PC-9 (cell line): Measurements from ENCODE around the gene HS6ST3. TPM values are rescaled to one million over a fixed set of nuclear protein-coding genes. Genes with fewer than 3 reads are reported as not detected.

Experiments
- BruUV-seq: library from RNA; stranded (reverse); fragments of 400-500 nt; replicated peaks from 2 replicates; lab custom pipeline; 2021; lab: Mats Ljungman, UMichigan
- CTCF ChIA-PET: fragments of 300-600 bp; sonication (Branson Sonifier 250); formaldehyde crosslinking; loops from one replicate; lab custom pipeline; 2022; ENCODE audit warnings: antibody characterized with exemption; lab: Charles Lee
- POLR2A ChIA-PET: fragments of 300-600 bp; sonication (Branson Sonifier 250); formaldehyde crosslinking; loops from one replicate; lab custom pipeline; 2022; ENCODE audit warnings: antibody characterized with exemption; ENCODE audit not compliant: unreplicated experiment; lab: Charles Lee
- DNase-seq, 2 experiments: peaks; one replicate each; pipeline versions ENCODE4 v3.0.0 to v3.0.0-alpha.2; 2015 to 2022; ENCODE audit warnings: mixed read lengths in 1 of 2
- H2AFZ ChIP-seq: fragments of 200-600 bp; sonication (generic); 2 replicates; pipeline ENCODE4 v1.8.1; 2017; ENCODE audit warnings: antibody characterized with exemption
- H3F3A ChIP-seq: fragments of 200-600 bp; sonication (generic); 2 replicates; pipeline ENCODE4 v1.8.1; 2017; ENCODE audit warnings: antibody characterized with exemption, mild to moderate bottlenecking, low read depth; ENCODE audit not compliant: insufficient read depth
- H3K27ac ChIP-seq: fragments of 200-600 bp; sonication (generic); 2 replicates; pipeline ENCODE4 v1.6.1; 2016; ENCODE audit warnings: mixed run types
- H3K27me3 ChIP-seq: fragments of 200-600 bp; sonication (generic); 2 replicates; pipeline ENCODE4 v1.6.1; 2016; ENCODE audit warnings: low read depth, mixed run types; ENCODE audit not compliant: insufficient read depth
- H3K36me3 ChIP-seq: fragments of 200-600 bp; sonication (generic); 2 replicates; pipeline ENCODE4 v1.6.1; 2016; ENCODE audit warnings: low read depth, mixed run types
- H3K4me1 ChIP-seq: fragments of 200-600 bp; sonication (generic); replicated peaks from 2 replicates; pipeline ENCODE4 v1.6.1; 2016; ENCODE audit warnings: mixed run types; ENCODE audit not compliant: insufficient read depth
- H3K4me2 ChIP-seq: fragments of 200-600 bp; sonication (generic); 2 replicates; pipeline ENCODE4 v1.6.1; 2017; ENCODE audit warnings: mixed run types
- H3K4me3 ChIP-seq: fragments of 200-600 bp; sonication (generic); 2 replicates; pipeline ENCODE4 v1.6.1; 2016; ENCODE audit warnings: mixed run types
- H3K79me2 ChIP-seq: fragments of 200-600 bp; sonication (generic); 2 replicates; pipeline ENCODE4 v1.6.1; 2017; ENCODE audit warnings: low read depth, mixed run types
- H3K9me2 ChIP-seq: fragments of 200-600 bp; sonication (generic); 2 replicates; pipeline ENCODE4 v1.8.1; 2017; ENCODE audit warnings: mild to moderate bottlenecking; ENCODE audit not compliant: insufficient read depth
- H3K9me3 ChIP-seq: fragments of 200-600 bp; sonication (generic); 2 replicates; pipeline ENCODE4 v1.8.1; 2016; ENCODE audit warnings: low read depth; ENCODE audit not compliant: insufficient read depth
- H4K20me1 ChIP-seq: fragments of 200-600 bp; sonication (generic); 2 replicates; pipeline ENCODE4 v1.8.1; 2017; ENCODE audit not compliant: insufficient read depth
- EZH2 ChIP-seq: fragments of 200-600 bp; sonication (generic); IDR thresholded peaks from 2 replicates; pipeline ENCODE4 v1.8.0; 2017; ENCODE audit warnings: antibody characterized with exemption, low read depth
- intact Hi-C: fragments of 100-400 bp; cut with micrococcal nuclease; formaldehyde crosslinking; loops from one replicate; pipeline ENCODE4 v1.10.0; 2022; ENCODE audit not compliant: unreplicated experiment
- total RNA-seq: library from RNA; stranded (reverse); gene quantifications from 2 replicates; pipeline ENCODE4 v1.2.3, GENCODE V29; 2021
- TF ChIP-seq, protein P1 (sequence below): fragments of 200-600 bp; sonication (generic); conservative IDR thresholded peaks from 2 replicates; pipeline ENCODE4 v1.6.1; 2017; ENCODE audit warnings: mixed run types, antibody characterized with exemption, mild to moderate bottlenecking, moderate library complexity

HS6ST3 gene
- total RNA-seq, 1 experiment from 2014 or later: not detected

- Histone ChIP-seq H3K79me2 (no peaks in the 10 kb centered on the region), H3K4me3 (no peak overlapping the region), H2AFZ (no peak overlapping the region), H3K27me3 (no peaks in the 10 kb centered on the region; the same call in 1 of the 2 replicates), H3K9me3 (no peaks in the 10 kb centered on the region), H3K4me2 (no peak overlapping the region), H3K36me3 (no peaks in the 10 kb centered on the region), H3K4me1 (no peaks in the 10 kb centered on the region), H3F3A (no peaks in the 10 kb centered on the region), H4K20me1 (no peaks in the 10 kb centered on the region), H3K27ac (no peak overlapping the region), H3K9me2 (no peaks in the 10 kb centered on the region)
- BruUV-seq: no TSS peak
- POLR2A ChIA-PET: no interaction called here
- intact Hi-C loops: no loop called here
- CTCF ChIA-PET: no interaction called here
- TF ChIP-seq EZH2: no peak
- TF ChIP-seq, protein P1, sequence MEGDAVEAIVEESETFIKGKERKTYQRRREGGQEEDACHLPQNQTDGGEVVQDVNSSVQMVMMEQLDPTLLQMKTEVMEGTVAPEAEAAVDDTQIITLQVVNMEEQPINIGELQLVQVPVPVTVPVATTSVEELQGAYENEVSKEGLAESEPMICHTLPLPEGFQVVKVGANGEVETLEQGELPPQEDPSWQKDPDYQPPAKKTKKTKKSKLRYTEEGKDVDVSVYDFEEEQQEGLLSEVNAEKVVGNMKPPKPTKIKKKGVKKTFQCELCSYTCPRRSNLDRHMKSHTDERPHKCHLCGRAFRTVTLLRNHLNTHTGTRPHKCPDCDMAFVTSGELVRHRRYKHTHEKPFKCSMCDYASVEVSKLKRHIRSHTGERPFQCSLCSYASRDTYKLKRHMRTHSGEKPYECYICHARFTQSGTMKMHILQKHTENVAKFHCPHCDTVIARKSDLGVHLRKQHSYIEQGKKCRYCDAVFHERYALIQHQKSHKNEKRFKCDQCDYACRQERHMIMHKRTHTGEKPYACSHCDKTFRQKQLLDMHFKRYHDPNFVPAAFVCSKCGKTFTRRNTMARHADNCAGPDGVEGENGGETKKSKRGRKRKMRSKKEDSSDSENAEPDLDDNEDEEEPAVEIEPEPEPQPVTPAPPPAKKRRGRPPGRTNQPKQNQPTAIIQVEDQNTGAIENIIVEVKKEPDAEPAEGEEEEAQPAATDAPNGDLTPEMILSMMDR: no peak
- no peak for DNase-seq
These were observed 253.1 kb downstream of the HS6ST3 start for GRCh38 chr13:96342852-96343465.

DNA sequence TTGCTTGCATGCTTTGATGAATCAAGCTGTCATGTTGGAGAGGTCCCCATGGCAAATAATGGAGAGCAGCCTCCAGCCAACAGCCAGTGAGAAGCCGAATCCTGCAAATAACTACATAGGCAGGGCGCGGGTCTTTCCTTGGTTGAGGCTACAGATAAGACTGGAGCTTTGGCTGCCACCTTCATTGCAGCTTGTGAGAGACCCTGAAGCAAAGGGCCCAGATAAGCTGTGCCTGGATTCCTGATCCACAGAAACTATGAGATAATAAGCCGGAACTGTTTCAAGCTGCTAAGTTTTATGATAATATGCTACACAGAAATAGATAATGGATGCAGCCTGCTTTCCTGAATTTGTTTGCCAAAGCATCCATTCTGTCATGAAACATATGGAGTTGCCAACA lies 257.0 kb downstream of the HS6ST3 start:
- TF ChIP-seq, protein P1: no peak
- no peak for TF ChIP-seq EZH2
- H4K20me1 ChIP-seq: no peaks in the 10 kb centered on the region
- no peak overlapping the region for H3K27ac ChIP-seq
- no peak for DNase-seq
- no peak overlapping the region for H3K4me3 ChIP-seq
- no peaks in the 10 kb centered on the region for H3K4me1 ChIP-seq
- intact Hi-C loops: no loop called here
- no peaks in the 10 kb centered on the region for H3F3A ChIP-seq
- no peaks in the 10 kb centered on the region for H3K9me3 ChIP-seq
- H3K36me3 ChIP-seq: no peaks in the 10 kb centered on the region
- CTCF ChIA-PET: no interaction called here
- POLR2A ChIA-PET: interaction anchor here (0.5 to 0.6 kb wide), 2 partner anchors 157 to 975 kb away, joined by 3 to 5 read pairs; no protein-coding TSS in a partner anchor
- H3K4me2 ChIP-seq: no peak overlapping the region
- BruUV-seq: no TSS peak
- no peaks in the 10 kb centered on the region for H3K9me2 ChIP-seq
- H3K27me3 ChIP-seq: no peaks in the 10 kb centered on the region; the same call in 1 of the 2 replicates
- no peak overlapping the region for H2AFZ ChIP-seq
- H3K79me2 ChIP-seq: no peaks in the 10 kb centered on the region

DNA sequence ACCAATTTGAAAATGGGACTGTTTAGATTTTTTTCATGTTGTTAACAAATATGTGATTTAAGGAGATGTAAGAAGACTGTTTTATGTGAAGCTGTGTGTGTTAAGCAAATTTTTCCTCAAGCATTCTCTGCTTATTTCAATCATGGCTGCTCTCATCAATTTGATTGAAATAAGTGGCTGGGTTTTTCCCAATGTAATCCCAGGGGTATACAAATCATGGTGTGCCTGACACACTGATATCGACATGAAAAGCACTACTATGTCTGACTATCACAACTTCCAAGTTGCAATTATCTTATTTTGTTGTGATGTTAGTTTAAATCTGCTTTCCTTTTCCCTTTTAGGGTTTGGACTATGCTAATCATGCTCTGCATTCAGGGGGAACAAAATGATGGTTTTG lies 283.7 kb downstream of the HS6ST3 start:
- DNase-seq: no peak
- no peaks in the 10 kb centered on the region for H3F3A ChIP-seq
- no peak overlapping the region for H3K27ac ChIP-seq
- ChIA-PET POLR2A (no interaction called here), CTCF (no interaction called here)
- no peaks in the 10 kb centered on the region for H3K36me3 ChIP-seq
- no peaks in the 10 kb centered on the region; the same call in 1 of the 2 replicates for H3K9me2 ChIP-seq
- H3K4me2 ChIP-seq: no peak overlapping the region
- no peaks in the 10 kb centered on the region for H3K9me3 ChIP-seq
- no peaks in the 10 kb centered on the region for H3K79me2 ChIP-seq
- H4K20me1 ChIP-seq: no peaks in the 10 kb centered on the region
- intact Hi-C loops: no loop called here
- BruUV-seq: no TSS peak
- no peaks in the 10 kb centered on the region for H3K4me1 ChIP-seq
- H3K27me3 ChIP-seq: no peaks in the 10 kb centered on the region
- TF ChIP-seq, protein P1: no peak
- no peak for TF ChIP-seq EZH2
- H2AFZ ChIP-seq: no peak overlapping the region
- H3K4me3 ChIP-seq: no peak overlapping the region
